Measurements from ENCODE around the gene ZNF592. TPM values are rescaled to one million over a fixed set of nuclear protein-coding genes. Genes with fewer than 3 reads are reported as not detected.

Gene ZNF592
- total and polyA plus RNA-seq, 4 donors, result 8.8 to 29.6 (median 16.2) TPM

- TF ChIP-seq CTCF (IDR thresholded peaks at IDR 0.05; ENCODE audit: control extremely low read depth, extremely low read depth), result no peak
- Histone ChIP-seq H3K27ac (ENCODE audit: low read depth in 1 of 2, low read length in 1 of 2) (no peak overlapping the region), H3K27me3 (ENCODE audit: control insufficient read depth in 3 of 3, insufficient read depth in 3 of 3, low read length in 2 of 3) (no peaks in the 10 kb centered on the region), H3K9me3 (ENCODE audit: control insufficient read depth in 4 of 4, insufficient read depth in 3 of 4, low read length in 3 of 4) (no peaks in the 10 kb centered on the region), H3K4me1 (ENCODE audit: control insufficient read depth in 5 of 5, insufficient read depth in 5 of 5, low read length in 5 of 5) (peaks cover 0 to 3% (median 0%) of the 10 kb centered on the region in 5 donors), H3K4me3 (no peak overlapping the region), H3K36me3 (ENCODE audit: control insufficient read depth in 4 of 4, insufficient read depth in 4 of 4, low read length in 4 of 4) (no peaks in the 10 kb centered on the region), H3K9ac (ENCODE audit: insufficient read depth in 1 of 2, low read length in 2 of 2) (no peak overlapping the region)
- DNase-seq (no peak), ATAC-seq (ENCODE audit: insufficient read depth, low FRiP score) (no peak)
Measured at GRCh38 chr15:84811828-84812227, 63.4 kb downstream of the ZNF592 start.

GRCh38 chr15:84812842-84813241, 64.5 kb downstream of the ZNF592 start:
- WGBS, 2 donors, result 95 to 96% methylated on average over 2 of the region's 2 CpGs
- ATAC-seq (ENCODE audit: insufficient read depth, low FRiP score), result no peak
- no peak for DNase-seq
- Histone ChIP-seq H3K36me3 (ENCODE audit: control insufficient read depth in 4 of 4, insufficient read depth in 4 of 4, low read length in 4 of 4) (no peaks in the 10 kb centered on the region), H3K4me1 (ENCODE audit: control insufficient read depth in 5 of 5, insufficient read depth in 5 of 5, low read length in 5 of 5) (peaks cover 0 to 9% (median 4%) of the 10 kb centered on the region in 5 donors), H3K27me3 (ENCODE audit: control insufficient read depth in 3 of 3, insufficient read depth in 3 of 3, low read length in 2 of 3) (no peaks in the 10 kb centered on the region), H3K9me3 (ENCODE audit: control insufficient read depth in 4 of 4, insufficient read depth in 3 of 4, low read length in 3 of 4) (no peaks in the 10 kb centered on the region), H3K4me3 (no peak overlapping the region), H3K27ac (ENCODE audit: low read depth in 1 of 2, low read length in 1 of 2) (no peak overlapping the region), H3K9ac (ENCODE audit: insufficient read depth in 1 of 2, low read length in 2 of 2) (no peak overlapping the region)
- TF ChIP-seq CTCF (IDR thresholded peaks at IDR 0.05; ENCODE audit: control extremely low read depth, extremely low read depth), result no peak

- DNase-seq, result no peak
- ATAC-seq (ENCODE audit: insufficient read depth, low FRiP score), result no peak
- H3K27me3 ChIP-seq (ENCODE audit: control insufficient read depth in 3 of 3, insufficient read depth in 3 of 3, low read length in 2 of 3), result no peaks in the 10 kb centered on the region
- no peak overlapping the region for H3K9ac ChIP-seq (ENCODE audit: insufficient read depth in 1 of 2, low read length in 2 of 2)
- H3K4me3 ChIP-seq, result no peak overlapping the region
- WGBS, 2 donors, result 97 to 98% methylated on average over 1 of the region's 1 CpG
- no peaks in the 10 kb centered on the region for H3K9me3 ChIP-seq (ENCODE audit: control insufficient read depth in 4 of 4, insufficient read depth in 3 of 4, low read length in 3 of 4)
- peaks cover 0 to 14% (median 9%) of the 10 kb centered on the region in 5 donors for H3K4me1 ChIP-seq (ENCODE audit: control insufficient read depth in 5 of 5, insufficient read depth in 5 of 5, low read length in 5 of 5)
- no peak overlapping the region for H3K27ac ChIP-seq (ENCODE audit: low read depth in 1 of 2, low read length in 1 of 2)
- no peaks in the 10 kb centered on the region for H3K36me3 ChIP-seq (ENCODE audit: control insufficient read depth in 4 of 4, insufficient read depth in 4 of 4, low read length in 4 of 4)
- no peak for TF ChIP-seq CTCF (IDR thresholded peaks at IDR 0.05; ENCODE audit: control extremely low read depth, extremely low read depth)
Measured at GRCh38 chr15:84813435-84813834, 65.0 kb downstream of the ZNF592 start.

GRCh38 chr15:84813931-84814330, 65.5 kb downstream of the ZNF592 start:
- peaks cover 0 to 19% (median 13%) of the 10 kb centered on the region in 5 donors for H3K4me1 ChIP-seq (ENCODE audit: control insufficient read depth in 5 of 5, insufficient read depth in 5 of 5, low read length in 5 of 5)
- H3K27me3 ChIP-seq (ENCODE audit: control insufficient read depth in 3 of 3, insufficient read depth in 3 of 3, low read length in 2 of 3), result no peaks in the 10 kb centered on the region
- 89 to 90% methylated on average over 1 of the region's 1 CpG for WGBS, 2 donors
- no peak for TF ChIP-seq CTCF (IDR thresholded peaks at IDR 0.05; ENCODE audit: control extremely low read depth, extremely low read depth)
- H3K4me3 ChIP-seq, result no peak overlapping the region
- DNase-seq (no peak), ATAC-seq (ENCODE audit: insufficient read depth, low FRiP score) (no peak)
- H3K36me3 ChIP-seq (ENCODE audit: control insufficient read depth in 4 of 4, insufficient read depth in 4 of 4, low read length in 4 of 4), result no peaks in the 10 kb centered on the region
- no peaks in the 10 kb centered on the region for H3K9me3 ChIP-seq (ENCODE audit: control insufficient read depth in 4 of 4, insufficient read depth in 3 of 4, low read length in 3 of 4)
- no peak overlapping the region for H3K9ac ChIP-seq (ENCODE audit: insufficient read depth in 1 of 2, low read length in 2 of 2)
- no peak overlapping the region for H3K27ac ChIP-seq (ENCODE audit: low read depth in 1 of 2, low read length in 1 of 2)

Data from lung (tissue), 12 donors.